ENCODE data around the gene RSPH1.
"Not testable (repeated sequence)": the region's sequence is repeated elsewhere in the genome, so short reads cannot be mapped to it uniquely, and the experiment has no call there.

RSPH1 gene

GRCh38 chr21:42480736-42481135 lies 15.3 kb downstream of the RSPH1 start:
- DNase-seq: no peak

- DNase-seq: no peak
These were observed 16.4 kb downstream of the RSPH1 start for GRCh38 chr21:42479582-42479981.

GRCh38 chr21:42478504-42478903 lies 17.5 kb downstream of the RSPH1 start:
- no peak for DNase-seq

- no peak for DNase-seq
These were observed 19.4 kb downstream of the RSPH1 start for GRCh38 chr21:42476388-42477331.

GRCh38 chr21:42475526-42476387 lies 20.3 kb downstream of the RSPH1 start:
- DNase-seq: no peak

GRCh38 chr21:42475036-42475435 lies 21.0 kb downstream of the RSPH1 start:
- DNase-seq: no peak

- no peak for DNase-seq
These were observed 21.8 kb downstream of the RSPH1 start for GRCh38 chr21:42474043-42474831.

- DNase-seq: no peak
These were observed 22.5 kb downstream of the RSPH1 start for GRCh38 chr21:42473498-42474042.

GRCh38 chr21:42472521-42472920 lies 23.5 kb downstream of the RSPH1 start:
- no peak for DNase-seq

- no peak for DNase-seq
These were observed 24.2 kb downstream of the RSPH1 start for GRCh38 chr21:42471716-42472330.

GRCh38 chr21:42471206-42471605 lies 24.8 kb downstream of the RSPH1 start:
- no peak for DNase-seq

GRCh38 chr21:42469726-42470125 lies 26.3 kb downstream of the RSPH1 start:
- DNase-seq: not testable (repeated sequence)

- no peak for DNase-seq
These were observed 26.8 kb downstream of the RSPH1 start for GRCh38 chr21:42469272-42469671.

- DNase-seq: no peak
These were observed 27.4 kb downstream of the RSPH1 start for GRCh38 chr21:42468491-42469131.

GRCh38 chr21:42467140-42467983 lies 28.7 kb downstream of the RSPH1 start:
- DNase-seq: no peak

GRCh38 chr21:42466700-42467099 lies 29.3 kb downstream of the RSPH1 start:
- no peak for DNase-seq

- no peak for DNase-seq
These were observed 30.3 kb downstream of the RSPH1 start for GRCh38 chr21:42465803-42466127.

GRCh38 chr21:42465008-42465802 lies 30.8 kb downstream of the RSPH1 start:
- DNase-seq: no peak

- no peak for DNase-seq
These were observed 32.0 kb downstream of the RSPH1 start for GRCh38 chr21:42463861-42464515.

Data from amniotic stem cell (primary cell).